K562 (cell line): ENCODE results near the gene TBX1. TPM values are rescaled to one million over a fixed set of nuclear protein-coding genes. Genes with fewer than 3 reads are reported as not detected.

Experiments
- ATAC-seq: fragments of 200-7000 bp; cut with Tn5 transposase; 3 replicates; pipeline ENCODE4 v1.9.1; 2020; ENCODE audit warnings: moderate library complexity
- BruUV-seq: library from RNA; stranded (reverse); fragments of 400-500 nt; replicated peaks from 2 replicates; lab custom pipeline; 2021; lab: Mats Ljungman, UMichigan
- CTCF ChIA-PET: fragments of 300-600 bp; formaldehyde crosslinking; extraction: SDS; loops from one replicate; lab custom pipeline; 2021; ENCODE audit warnings: low intra/inter-chr PET ratio; lab: Yijun Ruan, JAX
- POLR2A ChIA-PET: fragments of 300-600, 350-650 bp; sonication (Branson Sonifier 250); formaldehyde crosslinking; extraction: SDS; loops from one replicate; lab custom pipeline; 2021; ENCODE audit warnings: antibody characterized with exemption, inconsistent platforms; lab: Yijun Ruan, JAX
- DNase-seq, 4 experiments: peaks; one replicate each; pipeline versions ENCODE4 v3.0.0 to v3.0.0-alpha.2; 2011 to 2018; ENCODE audit warnings: low spot score in 3 of 4, mixed read lengths in 3 of 4; ENCODE audit errors: extremely low read depth in 1 of 4
- FAIRE-seq: peaks from 2 replicates; lab custom pipeline; 2011; peaks lifted over from hg19 to GRCh38; lab: Jason Lieb, UNC
- H2AFZ ChIP-seq: 2 replicates; pipeline ENCODE4 v1.6.0; 2011; ENCODE audit warnings: low read depth, low read length, control low read depth, inconsistent platforms
- H3K27ac ChIP-seq: fragments of 200-600 bp; 3 replicates; pipeline ENCODE4 v1.8.0; 2011; ENCODE audit warnings: low read depth, mild to moderate bottlenecking, control low read depth, inconsistent platforms, low read length, moderate library complexity, mixed read lengths; ENCODE audit errors: extremely low read depth
- H3K27me3 ChIP-seq, 2 experiments: fragments of 300-600 bp in 1 of 2; 2 replicates in 1 of 2; 3 replicates in 1 of 2; pipeline versions ENCODE4 v1.6.0 to v1.8.0; 2011; ENCODE audit warnings: inconsistent platforms in 2 of 2, low read length in 2 of 2, mild to moderate bottlenecking in 1 of 2, mixed read lengths in 1 of 2, moderate library complexity in 1 of 2; ENCODE audit not compliant: control insufficient read depth in 2 of 2, insufficient read depth in 2 of 2
- H3K36me3 ChIP-seq: fragments of 300-600 bp; 3 replicates; pipeline ENCODE4 v1.8.0; 2011; ENCODE audit warnings: mild to moderate bottlenecking, low read length, inconsistent platforms; ENCODE audit not compliant: control insufficient read depth, insufficient read depth
- H3K4me1 ChIP-seq, 2 experiments: fragments of 200-600 bp in 1 of 2; replicated peaks in 1 of 2; 2 replicates in 1 of 2; 3 replicates in 1 of 2; pipeline versions ENCODE4 v1.5.1 to v1.8.0; 2011; ENCODE audit warnings: inconsistent platforms in 2 of 2, low read length in 2 of 2, mild to moderate bottlenecking in 1 of 2, mixed read lengths in 1 of 2, moderate library complexity in 1 of 2; ENCODE audit not compliant: control insufficient read depth in 2 of 2, insufficient read depth in 2 of 2
- H3K4me2 ChIP-seq: 2 replicates; pipeline ENCODE4 v1.6.1; 2011; ENCODE audit warnings: low read length, control low read depth, inconsistent platforms, mixed read lengths; ENCODE audit not compliant: insufficient read depth
- H3K4me3 ChIP-seq: fragments of 200-600 bp; sonication (generic), shearing (Covaris generic); 2 replicates; pipeline ENCODE4 v1.5.1; 2016; ENCODE audit warnings: control low read depth, inconsistent platforms
- H3K79me2 ChIP-seq: fragments of 200-600 bp; 3 replicates; pipeline ENCODE4 v1.8.0; 2011; ENCODE audit warnings: low read length, inconsistent platforms; ENCODE audit not compliant: control insufficient read depth, insufficient read depth
- H3K9ac ChIP-seq, 2 experiments: 2 replicates each; pipeline versions ENCODE4 v1.6.0 to v1.6.1; 2011; ENCODE audit warnings: low read depth in 2 of 2, low read length in 2 of 2, control low read depth in 1 of 2, inconsistent platforms in 1 of 2, mild to moderate bottlenecking in 1 of 2, mixed read lengths in 1 of 2; ENCODE audit not compliant: insufficient read depth in 1 of 2
- H3K9me1 ChIP-seq: one replicate; pipeline ENCODE4 v1.6.0; 2011; ENCODE audit warnings: inconsistent platforms, mild to moderate bottlenecking, low read length, moderate library complexity; ENCODE audit not compliant: control insufficient read depth, insufficient read depth
- H3K9me3 ChIP-seq: replicated peaks from 2 replicates; pipeline ENCODE4 v1.5.1; 2011; ENCODE audit warnings: low read depth, low read length, inconsistent platforms; ENCODE audit not compliant: control insufficient read depth, insufficient read depth
- H4K20me1 ChIP-seq: replicated peaks from 2 replicates; pipeline ENCODE4 v1.6.1; 2011; ENCODE audit warnings: low read length, inconsistent platforms, mixed read lengths; ENCODE audit not compliant: control insufficient read depth, insufficient read depth
- HMGN3 ChIP-seq: IDR thresholded peaks from 2 replicates; pipeline ENCODE4 v1.6.1; 2011; ENCODE audit warnings: borderline replicate concordance, low read depth, mild to moderate bottlenecking, mixed read lengths, low read length; ENCODE audit not compliant: insufficient read length; ENCODE audit errors: extremely low read depth
- HNRNPLL ChIP-seq: fragments of 200-400 bp; formaldehyde crosslinking; IDR thresholded peaks from 2 replicates; pipeline ENCODE4 v1.6.1; 2017; ENCODE audit warnings: low read length, low read depth, mild to moderate bottlenecking; ENCODE audit not compliant: poor library complexity, severe bottlenecking
- NCOA6 ChIP-seq: fragments of 450-650 bp; IDR thresholded peaks from 2 replicates; pipeline ENCODE4 v1.6.1; 2017; ENCODE audit warnings: mild to moderate bottlenecking
- NEUROD1 ChIP-seq: fragments of 150-350 bp; IDR thresholded peaks from 2 replicates; pipeline ENCODE4 v1.6.1; 2014; ENCODE audit warnings: borderline replicate concordance, low read length, low read depth; ENCODE audit not compliant: partially characterized antibody
- POLR2G ChIP-seq: fragments of 200-400 bp; formaldehyde crosslinking; IDR thresholded peaks from 2 replicates; pipeline ENCODE4 v1.6.1; 2017; ENCODE audit warnings: low read depth, mild to moderate bottlenecking, antibody characterized with exemption, low read length, moderate library complexity
- XRCC3 ChIP-seq: fragments of 450-650 bp; IDR thresholded peaks from 2 replicates; pipeline ENCODE4 v1.6.1; 2017; ENCODE audit warnings: mild to moderate bottlenecking, moderate library complexity
- WGBS: fragments of 100-300 bp; shearing (Covaris generic); methylation state at CpG from one replicate; pipeline ENCODE4 v1.1.6; 2016; ENCODE audit warnings: low coverage, mixed read lengths; ENCODE audit not compliant: insufficient coverage; ENCODE audit errors: missing lambda C conversion rate; 5-methylcytosine and 5-hydroxymethylcytosine counted together
- in situ Hi-C: fragments of 300-500 bp; cut with MboI; formaldehyde crosslinking; loops from 4 replicates; pipeline ENCODE4 v1.15.0; 2018; ENCODE audit warnings: inconsistent platforms, mixed read lengths
- intact Hi-C: fragments of 100-400 bp; cut with micrococcal nuclease; formaldehyde crosslinking; loops from 2 replicates; pipeline ENCODE4 v1.14.2; 2022
- polyA plus RNA-seq, 8 experiments: library from polyadenylated mRNA; depleted of rRNA in 4 of 8; stranded (reverse) in 5 of 8; unstranded in 3 of 8; fragments of >200 nt; fragmentation: Nextera tagmentation in 2 of 8; fragmentation: Illumina TruSeq in 1 of 8; extraction: Ambion mirVana in 2 of 8; extraction: Trizol in 1 of 8; gene quantifications; 2 replicates each; pipeline versions ENCODE4 v1.2.1 to v1.2.3, GENCODE V29; 2011 to 2014; ENCODE audit warnings: inconsistent platforms in 1 of 8, missing spikeins in 1 of 8
- total RNA-seq, 7 experiments: library from RNA; depleted of rRNA in 6 of 7; stranded (reverse); fragments of >200 nt in 6 of 7; fragmentation: Illumina TruSeq in 2 of 7; extraction: Trizol in 2 of 7; gene quantifications; 2 replicates each; pipeline versions ENCODE4 v1.2.1 to v1.2.3, GENCODE V29; 2011 to 2021; ENCODE audit warnings: low replicate concordance in 1 of 7
- TF ChIP-seq, protein P1 (sequence below): fragments of 200-600 bp; sonication (generic); IDR thresholded peaks from one replicate; pipeline ENCODE4 v1.6.1; 2012; ENCODE audit warnings: mild to moderate bottlenecking, low read depth, low read length, inconsistent platforms

Gene TBX1
- total and polyA plus RNA-seq, 9 of the 15 experiments (the other 6 are each of a cell fraction or from before 2014, with no cell fraction given), result 0.07 to 35.0 (median 3.9) TPM

DNA sequence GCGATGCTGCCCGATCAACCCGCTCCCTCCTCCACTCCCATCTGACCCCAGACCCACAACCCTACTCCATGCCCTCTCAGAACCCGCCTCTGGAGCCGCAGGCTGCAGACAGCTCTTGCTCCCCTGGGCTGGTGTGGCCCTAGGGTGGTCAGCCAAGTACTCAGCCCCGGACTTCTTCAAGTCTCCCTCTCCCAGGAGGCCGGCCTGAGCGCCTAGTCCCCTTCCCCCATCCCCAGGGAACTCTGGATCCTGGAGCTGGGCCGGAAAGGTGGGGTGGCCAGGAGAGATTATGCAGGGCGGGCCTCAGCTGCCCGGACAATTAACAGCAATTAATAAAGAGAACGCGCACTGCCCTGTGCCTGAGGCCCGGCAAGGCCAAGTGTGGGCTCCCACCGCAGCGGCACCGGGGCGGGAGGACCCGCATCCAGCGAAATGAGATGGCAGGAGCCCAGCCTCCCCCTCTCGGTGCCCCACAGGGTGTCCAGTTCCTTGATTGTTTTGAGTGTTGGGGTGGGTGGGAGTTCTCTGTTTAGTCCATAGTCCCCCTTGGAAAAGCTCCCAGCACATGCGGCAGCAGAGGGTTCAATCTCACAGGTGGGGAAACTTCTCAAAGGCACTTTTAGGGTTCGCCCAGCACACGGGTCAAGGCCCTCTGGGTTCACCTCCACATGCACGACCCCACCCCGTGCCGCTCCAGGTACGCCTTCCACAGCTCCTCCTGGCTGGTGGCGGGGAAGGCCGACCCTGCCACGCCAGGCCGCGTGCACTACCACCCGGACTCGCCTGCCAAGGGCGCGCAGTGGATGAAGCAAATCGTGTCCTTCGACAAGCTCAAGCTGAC, 3.1 kb downstream of the TBX1 start:
- H3K9me1 ChIP-seq, result peaks cover 9% of the 10 kb centered on the region
- in situ Hi-C loops, result no loop called here
- no peaks in the 10 kb centered on the region for H3K9me3 ChIP-seq
- H3K9ac ChIP-seq, result peak overlapping the region in 1 of 2 experiments; percentile 87; a peak in 2 of 4 replicates
- no TSS peak for BruUV-seq
- intact Hi-C loops, result no loop called here
- H4K20me1 ChIP-seq, result no peaks in the 10 kb centered on the region; the same call in 1 of the 2 replicates
- H3K36me3 ChIP-seq, result peaks cover 8% of the 10 kb centered on the region; the same call in 1 of the 3 replicates
- ChIA-PET CTCF (no interaction called here), POLR2A (interaction anchor here (0.6 to 6.7 kb wide), 22 partner anchors 10 to 184 kb away, joined by 3 to 78 read pairs (median 4); partner anchors contain the start of genes GNB1L and RTL10)
- no peak overlapping the region for H3K27ac ChIP-seq
- no peak overlapping the region for H2AFZ ChIP-seq
- FAIRE-seq, result no peak
- DNase-seq, result no peak
- peaks cover 25% of the 10 kb centered on the region for H3K79me2 ChIP-seq
- H3K4me1 ChIP-seq, result peaks cover 12 to 92% of the 10 kb centered on the region in 2 experiments; a peak in 3 of 5 replicates
- no peak for ATAC-seq
- no peak overlapping the region for H3K4me3 ChIP-seq
- H3K27me3 ChIP-seq, result peaks cover 5 to 16% of the 10 kb centered on the region in 2 experiments; a peak in 4 of 5 replicates
- WGBS, result 75% methylated on average over 39 of the region's 39 CpGs
- no peak overlapping the region for H3K4me2 ChIP-seq
- TF ChIP-seq NCOA6 (no peak), NEUROD1 (peak; percentile 6), HNRNPLL (peak; percentile 9), POLR2G (0 out of 2 replicates have a peak, but pooled peaks have one; percentile 38), XRCC3 (no peak), HMGN3 (peak; percentile 33)
- TF ChIP-seq, protein P1, sequence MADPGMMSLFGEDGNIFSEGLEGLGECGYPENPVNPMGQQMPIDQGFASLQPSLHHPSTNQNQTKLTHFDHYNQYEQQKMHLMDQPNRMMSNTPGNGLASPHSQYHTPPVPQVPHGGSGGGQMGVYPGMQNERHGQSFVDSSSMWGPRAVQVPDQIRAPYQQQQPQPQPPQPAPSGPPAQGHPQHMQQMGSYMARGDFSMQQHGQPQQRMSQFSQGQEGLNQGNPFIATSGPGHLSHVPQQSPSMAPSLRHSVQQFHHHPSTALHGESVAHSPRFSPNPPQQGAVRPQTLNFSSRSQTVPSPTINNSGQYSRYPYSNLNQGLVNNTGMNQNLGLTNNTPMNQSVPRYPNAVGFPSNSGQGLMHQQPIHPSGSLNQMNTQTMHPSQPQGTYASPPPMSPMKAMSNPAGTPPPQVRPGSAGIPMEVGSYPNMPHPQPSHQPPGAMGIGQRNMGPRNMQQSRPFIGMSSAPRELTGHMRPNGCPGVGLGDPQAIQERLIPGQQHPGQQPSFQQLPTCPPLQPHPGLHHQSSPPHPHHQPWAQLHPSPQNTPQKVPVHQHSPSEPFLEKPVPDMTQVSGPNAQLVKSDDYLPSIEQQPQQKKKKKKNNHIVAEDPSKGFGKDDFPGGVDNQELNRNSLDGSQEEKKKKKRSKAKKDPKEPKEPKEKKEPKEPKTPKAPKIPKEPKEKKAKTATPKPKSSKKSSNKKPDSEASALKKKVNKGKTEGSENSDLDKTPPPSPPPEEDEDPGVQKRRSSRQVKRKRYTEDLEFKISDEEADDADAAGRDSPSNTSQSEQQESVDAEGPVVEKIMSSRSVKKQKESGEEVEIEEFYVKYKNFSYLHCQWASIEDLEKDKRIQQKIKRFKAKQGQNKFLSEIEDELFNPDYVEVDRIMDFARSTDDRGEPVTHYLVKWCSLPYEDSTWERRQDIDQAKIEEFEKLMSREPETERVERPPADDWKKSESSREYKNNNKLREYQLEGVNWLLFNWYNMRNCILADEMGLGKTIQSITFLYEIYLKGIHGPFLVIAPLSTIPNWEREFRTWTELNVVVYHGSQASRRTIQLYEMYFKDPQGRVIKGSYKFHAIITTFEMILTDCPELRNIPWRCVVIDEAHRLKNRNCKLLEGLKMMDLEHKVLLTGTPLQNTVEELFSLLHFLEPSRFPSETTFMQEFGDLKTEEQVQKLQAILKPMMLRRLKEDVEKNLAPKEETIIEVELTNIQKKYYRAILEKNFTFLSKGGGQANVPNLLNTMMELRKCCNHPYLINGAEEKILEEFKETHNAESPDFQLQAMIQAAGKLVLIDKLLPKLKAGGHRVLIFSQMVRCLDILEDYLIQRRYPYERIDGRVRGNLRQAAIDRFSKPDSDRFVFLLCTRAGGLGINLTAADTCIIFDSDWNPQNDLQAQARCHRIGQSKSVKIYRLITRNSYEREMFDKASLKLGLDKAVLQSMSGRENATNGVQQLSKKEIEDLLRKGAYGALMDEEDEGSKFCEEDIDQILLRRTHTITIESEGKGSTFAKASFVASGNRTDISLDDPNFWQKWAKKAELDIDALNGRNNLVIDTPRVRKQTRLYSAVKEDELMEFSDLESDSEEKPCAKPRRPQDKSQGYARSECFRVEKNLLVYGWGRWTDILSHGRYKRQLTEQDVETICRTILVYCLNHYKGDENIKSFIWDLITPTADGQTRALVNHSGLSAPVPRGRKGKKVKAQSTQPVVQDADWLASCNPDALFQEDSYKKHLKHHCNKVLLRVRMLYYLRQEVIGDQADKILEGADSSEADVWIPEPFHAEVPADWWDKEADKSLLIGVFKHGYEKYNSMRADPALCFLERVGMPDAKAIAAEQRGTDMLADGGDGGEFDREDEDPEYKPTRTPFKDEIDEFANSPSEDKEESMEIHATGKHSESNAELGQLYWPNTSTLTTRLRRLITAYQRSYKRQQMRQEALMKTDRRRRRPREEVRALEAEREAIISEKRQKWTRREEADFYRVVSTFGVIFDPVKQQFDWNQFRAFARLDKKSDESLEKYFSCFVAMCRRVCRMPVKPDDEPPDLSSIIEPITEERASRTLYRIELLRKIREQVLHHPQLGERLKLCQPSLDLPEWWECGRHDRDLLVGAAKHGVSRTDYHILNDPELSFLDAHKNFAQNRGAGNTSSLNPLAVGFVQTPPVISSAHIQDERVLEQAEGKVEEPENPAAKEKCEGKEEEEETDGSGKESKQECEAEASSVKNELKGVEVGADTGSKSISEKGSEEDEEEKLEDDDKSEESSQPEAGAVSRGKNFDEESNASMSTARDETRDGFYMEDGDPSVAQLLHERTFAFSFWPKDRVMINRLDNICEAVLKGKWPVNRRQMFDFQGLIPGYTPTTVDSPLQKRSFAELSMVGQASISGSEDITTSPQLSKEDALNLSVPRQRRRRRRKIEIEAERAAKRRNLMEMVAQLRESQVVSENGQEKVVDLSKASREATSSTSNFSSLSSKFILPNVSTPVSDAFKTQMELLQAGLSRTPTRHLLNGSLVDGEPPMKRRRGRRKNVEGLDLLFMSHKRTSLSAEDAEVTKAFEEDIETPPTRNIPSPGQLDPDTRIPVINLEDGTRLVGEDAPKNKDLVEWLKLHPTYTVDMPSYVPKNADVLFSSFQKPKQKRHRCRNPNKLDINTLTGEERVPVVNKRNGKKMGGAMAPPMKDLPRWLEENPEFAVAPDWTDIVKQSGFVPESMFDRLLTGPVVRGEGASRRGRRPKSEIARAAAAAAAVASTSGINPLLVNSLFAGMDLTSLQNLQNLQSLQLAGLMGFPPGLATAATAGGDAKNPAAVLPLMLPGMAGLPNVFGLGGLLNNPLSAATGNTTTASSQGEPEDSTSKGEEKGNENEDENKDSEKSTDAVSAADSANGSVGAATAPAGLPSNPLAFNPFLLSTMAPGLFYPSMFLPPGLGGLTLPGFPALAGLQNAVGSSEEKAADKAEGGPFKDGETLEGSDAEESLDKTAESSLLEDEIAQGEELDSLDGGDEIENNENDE, result peak; percentile 11
